ENCODE measurements around the gene EMILIN2.

Gene EMILIN2

DNA sequence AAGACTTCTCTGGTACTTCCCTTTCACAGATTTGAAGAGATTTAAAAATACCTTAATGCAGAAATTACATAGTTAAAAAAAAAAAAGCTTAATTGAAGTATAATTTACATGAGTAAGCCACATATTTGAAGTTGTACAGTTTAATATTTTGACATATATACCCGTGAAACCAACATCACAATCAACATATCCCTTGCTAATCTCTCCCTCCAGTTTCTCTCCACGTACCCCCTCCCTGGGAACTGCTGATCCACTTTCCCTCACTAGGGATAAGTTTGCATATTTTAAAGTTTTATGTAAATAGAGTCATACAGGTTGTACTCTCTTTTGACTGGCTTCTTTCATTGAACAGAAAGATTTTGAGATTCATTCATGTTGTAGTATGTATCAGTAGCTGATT, 22.4 kb downstream of the EMILIN2 start:
- DNase-seq (ENCODE audit: low read depth in 2 of 2): no peak
- H3K4me3 ChIP-seq (replicated peaks in 1 of 2; ENCODE audit: low read depth in 2 of 2, low read length in 2 of 2): no peak overlapping the region
- TF ChIP-seq, protein P1, sequence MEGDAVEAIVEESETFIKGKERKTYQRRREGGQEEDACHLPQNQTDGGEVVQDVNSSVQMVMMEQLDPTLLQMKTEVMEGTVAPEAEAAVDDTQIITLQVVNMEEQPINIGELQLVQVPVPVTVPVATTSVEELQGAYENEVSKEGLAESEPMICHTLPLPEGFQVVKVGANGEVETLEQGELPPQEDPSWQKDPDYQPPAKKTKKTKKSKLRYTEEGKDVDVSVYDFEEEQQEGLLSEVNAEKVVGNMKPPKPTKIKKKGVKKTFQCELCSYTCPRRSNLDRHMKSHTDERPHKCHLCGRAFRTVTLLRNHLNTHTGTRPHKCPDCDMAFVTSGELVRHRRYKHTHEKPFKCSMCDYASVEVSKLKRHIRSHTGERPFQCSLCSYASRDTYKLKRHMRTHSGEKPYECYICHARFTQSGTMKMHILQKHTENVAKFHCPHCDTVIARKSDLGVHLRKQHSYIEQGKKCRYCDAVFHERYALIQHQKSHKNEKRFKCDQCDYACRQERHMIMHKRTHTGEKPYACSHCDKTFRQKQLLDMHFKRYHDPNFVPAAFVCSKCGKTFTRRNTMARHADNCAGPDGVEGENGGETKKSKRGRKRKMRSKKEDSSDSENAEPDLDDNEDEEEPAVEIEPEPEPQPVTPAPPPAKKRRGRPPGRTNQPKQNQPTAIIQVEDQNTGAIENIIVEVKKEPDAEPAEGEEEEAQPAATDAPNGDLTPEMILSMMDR (IDR thresholded peaks at IDR 0.05; ENCODE audit: low read depth, low read length): no peak

- no peak for DNase-seq (ENCODE audit: low read depth in 2 of 2)
- no peak overlapping the region for H3K4me3 ChIP-seq (replicated peaks in 1 of 2; ENCODE audit: low read depth in 2 of 2, low read length in 2 of 2)
- TF ChIP-seq, protein P1 (IDR thresholded peaks at IDR 0.05; ENCODE audit: low read depth, low read length): no peak
Measured at GRCh38 chr18:2871111-2871720, 24.4 kb downstream of the EMILIN2 start.

DNA sequence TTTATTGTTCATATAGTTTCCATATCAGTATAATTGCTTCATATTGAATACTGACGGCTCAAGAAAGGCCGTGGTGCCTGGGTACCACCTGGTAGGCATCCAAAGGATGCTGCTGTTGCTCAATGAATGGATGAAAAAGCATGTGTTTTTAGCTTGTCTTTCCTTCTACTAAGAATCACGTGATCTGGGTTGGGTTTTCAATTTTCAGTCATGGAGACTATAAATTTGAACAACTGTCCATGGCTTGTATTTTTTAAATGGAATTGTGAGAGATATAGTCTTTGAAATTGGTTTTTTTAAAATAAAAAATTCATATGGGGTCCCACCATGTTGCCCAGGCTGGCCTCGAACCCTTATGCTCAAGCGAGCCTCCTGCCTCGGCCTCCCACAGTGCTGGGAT, 25.3 kb downstream of the EMILIN2 start:
- TF ChIP-seq, protein P1 (IDR thresholded peaks at IDR 0.05; ENCODE audit: low read depth, low read length): no peak
- DNase-seq (ENCODE audit: low read depth in 2 of 2): no peak
- no peak overlapping the region for H3K4me3 ChIP-seq (replicated peaks in 1 of 2; ENCODE audit: low read depth in 2 of 2, low read length in 2 of 2)

- no peak overlapping the region for H3K4me3 ChIP-seq (replicated peaks in 1 of 2; ENCODE audit: low read depth in 2 of 2, low read length in 2 of 2)
- no peak for DNase-seq (ENCODE audit: low read depth in 2 of 2)
- TF ChIP-seq, protein P1 (IDR thresholded peaks at IDR 0.05; ENCODE audit: low read depth, low read length): no peak
Measured at GRCh38 chr18:2874765-2875164, 28.0 kb downstream of the EMILIN2 start.

- TF ChIP-seq, protein P1 (IDR thresholded peaks at IDR 0.05; ENCODE audit: low read depth, low read length): no peak
Measured at GRCh38 chr18:2878656-2879330, 32.0 kb downstream of the EMILIN2 start.

DNA sequence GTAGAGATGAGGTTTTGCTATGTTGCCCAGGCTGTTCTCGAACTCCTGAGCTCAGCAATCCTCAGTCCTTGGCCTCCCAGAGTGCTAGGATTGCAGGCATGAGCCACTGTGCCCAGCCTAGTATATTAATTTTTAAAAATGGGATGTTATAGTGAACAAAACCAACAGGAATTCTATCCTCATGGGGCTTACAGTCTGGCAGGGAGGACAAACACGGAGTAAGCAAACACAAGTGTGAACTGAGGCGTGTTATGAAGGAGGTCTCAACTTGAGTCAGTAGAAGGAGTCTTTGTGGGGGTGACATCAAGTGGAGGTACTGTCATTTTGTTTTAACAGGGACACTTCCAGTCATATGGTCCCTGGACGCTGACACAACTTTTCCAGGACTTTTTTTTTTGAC, 33.1 kb downstream of the EMILIN2 start:
- DNase-seq (ENCODE audit: low read depth in 2 of 2): no peak
- no peak overlapping the region for H3K4me3 ChIP-seq (replicated peaks in 1 of 2; ENCODE audit: low read depth in 2 of 2, low read length in 2 of 2)
- TF ChIP-seq, protein P1 (IDR thresholded peaks at IDR 0.05; ENCODE audit: low read depth, low read length): no peak

More at GRCh38 chr18:2878656-2879330, 32.0 kb downstream of the EMILIN2 start:
- DNase-seq (ENCODE audit: low read depth in 2 of 2): no peak
- no peak overlapping the region for H3K4me3 ChIP-seq (replicated peaks in 1 of 2; ENCODE audit: low read depth in 2 of 2, low read length in 2 of 2)
